C4-2B (cell line): ENCODE data around the gene PFKL.

Experiments
- H3K27ac ChIP-seq: fragments of 450-650 bp; 2 replicates; pipeline ENCODE4 v1.5.1; 2017
- ZFX ChIP-seq: fragments of 450-650 bp; IDR thresholded peaks from 2 replicates; pipeline ENCODE4 v1.6.1; 2017
- TF ChIP-seq, protein P1 (sequence below): fragments of 450-650 bp; conservative IDR thresholded peaks from 2 replicates; pipeline ENCODE4 v1.5.1; 2017; ENCODE audit warnings: mild to moderate bottlenecking

The PFKL gene

DNA sequence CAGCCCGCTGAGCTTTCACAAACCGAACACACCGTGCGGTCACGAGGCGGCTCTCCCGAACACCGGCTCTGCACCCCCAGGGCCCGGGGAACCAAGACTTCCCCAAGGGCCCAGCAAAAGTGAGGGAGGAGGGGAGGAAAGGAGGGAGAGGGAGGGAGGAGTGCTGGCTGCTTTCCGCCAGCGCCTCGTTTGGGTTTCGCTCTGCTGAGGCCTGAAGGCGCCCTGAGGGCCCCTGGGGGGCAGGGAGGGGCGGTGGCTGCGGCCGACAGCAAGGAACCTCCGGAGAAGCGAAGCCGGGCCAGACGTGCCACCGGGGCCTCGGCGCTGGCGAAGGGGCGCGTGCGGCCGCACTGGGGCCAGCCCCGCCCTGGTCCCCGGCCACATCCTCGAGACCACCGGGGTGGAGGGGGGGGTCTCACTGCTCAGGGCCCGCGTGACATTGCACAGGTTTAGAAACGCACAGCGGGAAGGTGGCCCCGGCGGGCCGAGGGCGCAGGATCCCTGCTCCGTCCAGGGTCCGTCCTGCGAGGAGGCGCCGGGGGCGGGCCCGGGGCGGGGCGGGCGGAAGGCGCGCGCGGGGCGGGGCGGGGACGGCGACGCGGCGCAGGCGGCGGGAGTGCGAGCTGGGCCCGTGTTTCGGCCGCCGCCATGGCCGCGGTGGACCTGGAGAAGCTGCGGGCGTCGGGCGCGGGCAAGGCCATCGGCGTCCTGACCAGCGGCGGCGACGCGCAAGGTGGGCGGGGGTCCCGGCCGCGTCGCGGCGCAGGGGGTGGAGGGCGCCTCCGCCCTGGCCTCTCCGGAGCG, at the start of gene PFKL:
TSS of gene PFKL (plus strand) at position 596 of the 804 bp plus-strand sequence. CDS start at position 649, 53 bp downstream.
- peak; percentile 69; the same call in 1 of the 2 replicates for TF ChIP-seq ZFX
- TF ChIP-seq, protein P1, sequence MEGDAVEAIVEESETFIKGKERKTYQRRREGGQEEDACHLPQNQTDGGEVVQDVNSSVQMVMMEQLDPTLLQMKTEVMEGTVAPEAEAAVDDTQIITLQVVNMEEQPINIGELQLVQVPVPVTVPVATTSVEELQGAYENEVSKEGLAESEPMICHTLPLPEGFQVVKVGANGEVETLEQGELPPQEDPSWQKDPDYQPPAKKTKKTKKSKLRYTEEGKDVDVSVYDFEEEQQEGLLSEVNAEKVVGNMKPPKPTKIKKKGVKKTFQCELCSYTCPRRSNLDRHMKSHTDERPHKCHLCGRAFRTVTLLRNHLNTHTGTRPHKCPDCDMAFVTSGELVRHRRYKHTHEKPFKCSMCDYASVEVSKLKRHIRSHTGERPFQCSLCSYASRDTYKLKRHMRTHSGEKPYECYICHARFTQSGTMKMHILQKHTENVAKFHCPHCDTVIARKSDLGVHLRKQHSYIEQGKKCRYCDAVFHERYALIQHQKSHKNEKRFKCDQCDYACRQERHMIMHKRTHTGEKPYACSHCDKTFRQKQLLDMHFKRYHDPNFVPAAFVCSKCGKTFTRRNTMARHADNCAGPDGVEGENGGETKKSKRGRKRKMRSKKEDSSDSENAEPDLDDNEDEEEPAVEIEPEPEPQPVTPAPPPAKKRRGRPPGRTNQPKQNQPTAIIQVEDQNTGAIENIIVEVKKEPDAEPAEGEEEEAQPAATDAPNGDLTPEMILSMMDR: no peak
- H3K27ac ChIP-seq: peak within 1 kb of the TSS; percentile 84

DNA sequence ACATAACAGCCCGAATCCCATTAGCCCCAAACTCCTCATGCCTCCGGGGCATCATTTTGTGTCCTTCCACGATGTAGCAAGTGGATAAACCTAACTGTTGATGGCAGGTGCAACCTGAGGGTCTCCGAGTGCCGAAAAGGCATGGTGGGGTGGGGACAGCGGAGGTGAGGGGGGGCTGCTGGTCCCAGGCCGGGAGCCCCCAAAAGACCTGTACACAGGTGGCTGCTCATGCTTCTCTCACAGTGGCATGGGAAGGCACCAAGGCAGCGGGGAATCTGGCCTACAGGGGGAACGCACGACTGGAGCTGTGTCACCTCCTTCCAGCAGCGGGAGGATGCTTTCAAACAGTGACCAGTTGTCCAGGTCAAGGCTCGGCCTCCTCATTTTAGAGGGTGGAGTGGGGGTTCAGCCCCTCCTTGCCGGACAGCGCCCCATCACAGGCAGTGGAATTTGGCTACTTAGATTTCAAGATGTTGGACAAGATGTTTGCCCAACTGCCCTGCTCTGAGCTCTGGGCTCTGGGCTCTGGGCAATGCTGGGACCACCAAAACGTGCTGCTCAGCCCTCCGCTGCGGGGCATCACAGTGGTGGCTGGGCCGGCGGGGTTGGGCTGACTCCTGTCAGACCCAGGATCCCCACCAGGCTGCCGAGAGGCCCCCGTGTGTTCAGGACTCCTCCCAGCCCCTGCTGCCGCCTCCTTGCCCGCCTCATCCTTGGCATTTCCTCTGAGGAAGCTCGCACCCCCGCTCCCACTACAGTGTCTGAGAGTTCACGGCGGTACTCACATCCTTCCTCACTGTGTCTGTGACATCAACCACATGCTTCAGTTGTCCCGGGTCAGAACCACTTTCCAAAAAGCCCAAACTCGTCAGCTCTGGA, 45.8 kb upstream of the PFKL start:
- TF ChIP-seq, protein P1: no peak
- no peak for TF ChIP-seq ZFX
- H3K27ac ChIP-seq: no peak overlapping the region

DNA sequence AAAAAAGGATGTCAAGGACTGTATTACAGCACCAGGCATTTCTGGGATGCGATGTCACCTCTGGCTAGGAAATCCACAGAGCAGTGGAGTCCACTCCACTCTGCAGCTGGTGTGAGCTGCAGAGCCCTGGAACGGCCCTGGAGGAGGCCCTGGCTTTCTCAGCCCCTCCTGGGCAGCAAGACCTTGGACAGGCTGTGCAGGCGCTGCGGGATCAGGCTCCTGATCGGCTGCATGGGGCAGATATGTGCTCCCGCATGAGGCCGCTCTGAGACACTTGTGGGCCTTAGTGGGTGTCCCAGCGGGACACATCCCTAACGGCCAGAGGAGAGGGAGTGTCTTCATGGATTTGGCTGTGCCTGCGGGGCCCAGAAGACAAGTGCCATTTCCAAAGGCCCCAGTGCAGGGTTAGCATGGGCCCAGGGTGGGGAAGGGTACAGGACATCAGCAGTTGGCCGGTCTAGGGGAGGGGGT, 44.3 kb upstream of the PFKL start:
- TF ChIP-seq ZFX: no peak
- TF ChIP-seq, protein P1: no peak
- no peak overlapping the region for H3K27ac ChIP-seq

DNA sequence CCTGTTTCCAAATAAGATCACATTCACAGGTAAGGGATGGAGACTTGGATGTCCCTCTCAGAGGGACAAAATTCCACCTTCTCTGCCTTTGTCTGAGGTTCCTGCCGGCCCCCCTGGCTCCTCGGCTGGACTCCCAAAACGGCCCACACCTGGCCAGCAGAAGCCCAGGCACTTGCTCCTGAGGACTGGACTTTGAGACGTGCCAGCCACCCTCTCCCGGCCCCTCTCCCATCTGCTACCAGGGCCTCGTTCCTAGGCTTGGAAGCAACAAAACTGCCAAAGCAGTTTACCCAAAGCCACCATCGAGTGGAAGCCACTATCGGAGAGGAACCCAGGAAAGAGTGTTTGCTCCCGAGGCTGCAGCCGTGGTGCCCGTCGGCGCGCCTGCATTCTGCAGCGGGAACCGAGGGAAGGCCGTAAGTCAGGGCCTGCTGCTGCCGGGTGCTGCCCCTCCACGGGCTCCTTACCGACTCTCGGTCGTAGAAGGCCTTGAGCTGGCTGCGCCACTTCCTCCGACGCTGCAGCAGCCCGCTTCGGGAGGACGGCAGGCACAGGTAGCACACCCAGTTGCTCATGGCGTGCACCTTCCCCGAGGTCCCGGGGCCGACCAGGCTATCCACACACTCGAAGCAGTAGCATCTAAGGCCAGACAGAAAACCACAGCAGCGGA, 41.7 kb upstream of the PFKL start:
- TF ChIP-seq, protein P1: no peak
- TF ChIP-seq ZFX: no peak
- no peak overlapping the region for H3K27ac ChIP-seq

DNA sequence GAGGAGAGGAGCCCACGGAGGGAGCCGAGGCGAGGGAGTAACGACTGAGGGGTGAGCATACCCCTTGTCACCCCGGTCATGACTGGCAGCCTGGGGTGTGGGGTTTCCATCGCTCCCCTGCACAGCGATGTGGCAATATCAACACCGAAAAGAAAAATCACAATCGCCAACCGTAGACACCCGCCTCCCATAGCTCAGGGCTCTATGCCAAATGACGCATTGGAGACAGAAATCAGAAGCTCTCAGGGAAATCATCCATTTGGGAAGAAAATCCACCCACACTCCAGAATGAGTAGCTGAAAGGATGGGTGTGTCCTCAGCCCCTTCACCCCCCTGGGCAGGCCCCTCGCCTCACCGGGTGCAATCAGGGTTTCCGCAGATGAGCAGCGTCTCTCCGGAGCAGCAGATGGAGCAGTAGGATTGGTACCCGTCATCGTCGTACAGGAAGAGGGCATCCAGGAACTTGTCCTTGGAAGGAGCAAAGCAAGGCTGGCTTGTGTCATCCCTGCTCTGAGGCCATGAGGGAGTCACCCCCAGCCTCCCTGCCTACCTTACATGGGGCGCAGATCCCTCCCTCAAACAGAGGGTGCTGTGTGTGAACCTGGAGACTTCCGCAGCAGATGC, 40.7 kb upstream of the PFKL start:
- H3K27ac ChIP-seq: no peak overlapping the region
- TF ChIP-seq, protein P1: no peak
- no peak for TF ChIP-seq ZFX

DNA sequence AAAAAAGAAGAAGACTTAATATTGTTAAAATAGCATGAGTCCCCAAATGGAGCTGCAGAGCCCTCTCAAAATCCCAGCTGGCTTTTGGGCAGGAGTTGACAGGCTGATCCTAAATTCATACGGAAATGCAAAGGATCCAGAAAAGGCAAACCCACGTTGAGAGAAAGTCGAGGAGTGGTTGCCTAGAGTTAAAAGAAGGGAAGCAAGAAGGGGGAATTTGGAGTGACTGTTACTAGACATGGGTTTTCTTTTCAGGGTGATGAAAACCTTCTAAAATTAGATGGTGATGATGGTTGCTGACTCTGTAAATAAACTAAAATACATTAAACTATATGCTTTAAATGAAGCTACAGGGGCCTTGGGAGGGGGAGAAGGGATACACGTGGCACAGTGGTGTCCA, 39.8 kb upstream of the PFKL start:
- TF ChIP-seq ZFX: no peak
- TF ChIP-seq, protein P1: no peak
- no peak overlapping the region for H3K27ac ChIP-seq
